Neural progenitor cell (in vitro differentiated cells): Measurements from ENCODE around the gene BOLA3. TPM values are rescaled to one million over a fixed set of nuclear protein-coding genes. Genes with fewer than 3 reads are reported as not detected.

Experiments used
- DNase-seq: peaks from one replicate; pipeline ENCODE4 v3.0.0-alpha.2; 2016; ENCODE audit warnings: low spot score
- H2AFZ ChIP-seq: fragments of 200-600 bp; sonication (generic); replicated peaks from 2 replicates; pipeline ENCODE4 v1.6.1; 2016; ENCODE audit warnings: antibody characterized with exemption
- H3F3A ChIP-seq: fragments of 200-600 bp; sonication (generic); 2 replicates; pipeline ENCODE4 v1.6.1; 2016; ENCODE audit warnings: antibody characterized with exemption, low read depth
- H3K27ac ChIP-seq: fragments of 200-600 bp; sonication (generic); 2 replicates; pipeline ENCODE4 v1.5.1; 2016; ENCODE audit warnings: mild to moderate bottlenecking
- H3K27me3 ChIP-seq: fragments of 200-600 bp; sonication (generic); 2 replicates; pipeline ENCODE4 v1.6.1; 2016; ENCODE audit warnings: mild to moderate bottlenecking, moderate library complexity
- H3K36me3 ChIP-seq: fragments of 200-600 bp; sonication (generic); 2 replicates; pipeline ENCODE4 v1.5.1; 2016
- H3K4me1 ChIP-seq: fragments of 200-600 bp; sonication (generic); 2 replicates; pipeline ENCODE4 v1.6.1; 2016; ENCODE audit warnings: mixed run types
- H3K4me2 ChIP-seq: fragments of 200-600 bp; sonication (generic); 2 replicates; pipeline ENCODE4 v1.6.1; 2016
- H3K4me3 ChIP-seq: fragments of 200-600 bp; sonication (generic); 2 replicates; pipeline ENCODE4 v1.5.1; 2016
- H3K79me2 ChIP-seq: fragments of 200-600 bp; sonication (generic); 2 replicates; pipeline ENCODE4 v1.6.1; 2016; ENCODE audit warnings: low read depth
- H3K9ac ChIP-seq: fragments of 200-600 bp; sonication (generic); 2 replicates; pipeline ENCODE4 v1.6.1; 2016
- H3K9me3 ChIP-seq: fragments of 200-600 bp; sonication (generic); 2 replicates; pipeline ENCODE4 v1.5.1; 2016; ENCODE audit warnings: low read depth
- H4K20me1 ChIP-seq: fragments of 200-600 bp; sonication (generic); 2 replicates; pipeline ENCODE4 v1.6.1; 2016; ENCODE audit warnings: low read depth
- H3K27ac Mint-ChIP-seq: 3 replicates; pipeline ENCODE4 v1.8.0; 2021; ENCODE audit warnings: mixed read lengths
- H3K27me3 Mint-ChIP-seq: 2 replicates; pipeline ENCODE4 v1.8.0; 2022; ENCODE audit warnings: low read depth, mild to moderate bottlenecking, inconsistent platforms, moderate library complexity, mixed read lengths; ENCODE audit not compliant: insufficient read depth
- H3K36me3 Mint-ChIP-seq: 3 replicates; pipeline ENCODE4 v1.8.0; 2021; ENCODE audit warnings: mixed read lengths
- H3K4me1 Mint-ChIP-seq: 3 replicates; pipeline ENCODE4 v1.8.0; 2021; ENCODE audit warnings: mixed read lengths
- H3K4me3 Mint-ChIP-seq: 3 replicates; pipeline ENCODE4 v1.8.0; 2021; ENCODE audit warnings: mild to moderate bottlenecking, moderate library complexity, mixed read lengths
- H3K9me3 Mint-ChIP-seq: 3 replicates; pipeline ENCODE4 v1.8.0; 2020; ENCODE audit warnings: mixed read lengths
- EZH2 ChIP-seq: fragments of 200-600 bp; sonication (generic); IDR thresholded peaks from 2 replicates; pipeline ENCODE4 v1.6.1; 2017; ENCODE audit warnings: antibody characterized with exemption, mild to moderate bottlenecking, moderate library complexity
- EZH2phosphoT487 ChIP-seq: fragments of 200-600 bp; sonication (generic); IDR thresholded peaks from 2 replicates; pipeline ENCODE4 v1.6.1; 2017; ENCODE audit warnings: antibody characterized with exemption
- total RNA-seq: library from RNA; depleted of rRNA; stranded (reverse); fragments of >200 nt; gene quantifications from 2 replicates; pipeline ENCODE4 v1.2.3, GENCODE V29; 2015; ENCODE audit warnings: low replicate concordance
- TF ChIP-seq, protein P1 (sequence below): fragments of 200-600 bp; sonication (generic); IDR thresholded peaks from 2 replicates; pipeline ENCODE4 v1.5.1; 2017; ENCODE audit warnings: antibody characterized with exemption, mild to moderate bottlenecking

BOLA3 gene
- total RNA-seq, 1 donor from 2014 or later: 76.5 TPM

DNA sequence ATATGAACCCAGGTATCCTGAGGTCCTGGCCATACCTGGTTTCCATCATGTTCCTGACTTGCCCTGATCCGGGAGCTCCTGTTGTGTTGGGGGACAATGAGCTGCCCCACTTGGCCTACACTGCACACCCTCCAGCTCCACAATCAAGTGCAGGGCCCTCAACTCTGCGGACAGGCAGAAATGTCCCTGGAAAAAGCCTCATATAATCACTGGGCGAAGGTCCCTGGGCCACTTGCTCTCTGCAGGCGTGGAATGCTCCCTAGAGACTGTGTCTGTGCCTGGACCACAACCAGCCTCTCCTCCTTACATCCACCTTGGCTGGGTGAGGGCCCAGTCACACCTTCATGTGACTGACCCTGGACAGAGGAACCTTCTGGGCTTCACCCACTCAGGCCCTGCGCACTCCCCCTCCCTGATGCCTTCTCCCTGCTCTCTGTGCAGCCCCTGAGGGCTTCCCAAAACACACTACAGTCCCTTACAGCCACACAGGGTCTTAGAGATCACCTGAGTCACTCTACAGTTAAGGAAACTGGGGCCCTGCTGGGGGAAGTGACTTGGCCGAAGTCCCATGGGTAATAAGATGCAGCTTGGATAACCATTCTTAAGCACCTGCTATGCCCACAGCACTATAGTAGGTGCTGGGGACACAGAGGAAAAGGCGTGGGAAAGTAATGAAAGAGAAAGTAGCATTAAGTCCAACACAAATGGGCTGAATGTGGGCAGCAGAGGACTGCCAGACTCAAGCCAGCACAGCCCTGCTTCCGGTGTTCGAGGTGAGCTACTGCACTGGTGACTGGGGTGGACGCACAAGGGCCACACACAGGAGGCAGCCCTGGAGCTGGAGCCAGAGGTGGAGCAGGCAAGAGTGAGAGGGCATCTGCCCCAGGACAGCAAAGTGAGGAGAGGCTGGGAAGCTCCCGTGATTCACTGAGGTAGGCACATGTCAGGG lies 9.8 kb downstream of the BOLA3 start:
- H3K27ac ChIP-seq: no peak overlapping the region
- no peaks in the 10 kb centered on the region for H3K27me3 ChIP-seq
- H3K36me3 ChIP-seq: no peaks in the 10 kb centered on the region
- no peak overlapping the region for H3K4me2 ChIP-seq
- H3K27me3 Mint-ChIP-seq: peaks cover 6% of the 10 kb centered on the region
- no peak overlapping the region for H3K9ac ChIP-seq
- no peaks in the 10 kb centered on the region for H4K20me1 ChIP-seq
- no peak overlapping the region for H3K4me3 ChIP-seq
- no peaks in the 10 kb centered on the region for H3K4me1 Mint-ChIP-seq
- no peak overlapping the region for H3K27ac Mint-ChIP-seq
- peaks cover 27% of the 10 kb centered on the region for H3K36me3 Mint-ChIP-seq
- H2AFZ ChIP-seq: no peak overlapping the region
- TF ChIP-seq EZH2 (no peak), EZH2phosphoT487 (no peak)
- TF ChIP-seq, protein P1, sequence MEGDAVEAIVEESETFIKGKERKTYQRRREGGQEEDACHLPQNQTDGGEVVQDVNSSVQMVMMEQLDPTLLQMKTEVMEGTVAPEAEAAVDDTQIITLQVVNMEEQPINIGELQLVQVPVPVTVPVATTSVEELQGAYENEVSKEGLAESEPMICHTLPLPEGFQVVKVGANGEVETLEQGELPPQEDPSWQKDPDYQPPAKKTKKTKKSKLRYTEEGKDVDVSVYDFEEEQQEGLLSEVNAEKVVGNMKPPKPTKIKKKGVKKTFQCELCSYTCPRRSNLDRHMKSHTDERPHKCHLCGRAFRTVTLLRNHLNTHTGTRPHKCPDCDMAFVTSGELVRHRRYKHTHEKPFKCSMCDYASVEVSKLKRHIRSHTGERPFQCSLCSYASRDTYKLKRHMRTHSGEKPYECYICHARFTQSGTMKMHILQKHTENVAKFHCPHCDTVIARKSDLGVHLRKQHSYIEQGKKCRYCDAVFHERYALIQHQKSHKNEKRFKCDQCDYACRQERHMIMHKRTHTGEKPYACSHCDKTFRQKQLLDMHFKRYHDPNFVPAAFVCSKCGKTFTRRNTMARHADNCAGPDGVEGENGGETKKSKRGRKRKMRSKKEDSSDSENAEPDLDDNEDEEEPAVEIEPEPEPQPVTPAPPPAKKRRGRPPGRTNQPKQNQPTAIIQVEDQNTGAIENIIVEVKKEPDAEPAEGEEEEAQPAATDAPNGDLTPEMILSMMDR: no peak
- H3K4me1 ChIP-seq: no peaks in the 10 kb centered on the region
- no peaks in the 10 kb centered on the region for H3F3A ChIP-seq
- H3K79me2 ChIP-seq: no peaks in the 10 kb centered on the region
- no peaks in the 10 kb centered on the region for H3K9me3 ChIP-seq
- DNase-seq: no peak
- no peaks in the 10 kb centered on the region for H3K9me3 Mint-ChIP-seq
- H3K4me3 Mint-ChIP-seq: no peak overlapping the region

DNA sequence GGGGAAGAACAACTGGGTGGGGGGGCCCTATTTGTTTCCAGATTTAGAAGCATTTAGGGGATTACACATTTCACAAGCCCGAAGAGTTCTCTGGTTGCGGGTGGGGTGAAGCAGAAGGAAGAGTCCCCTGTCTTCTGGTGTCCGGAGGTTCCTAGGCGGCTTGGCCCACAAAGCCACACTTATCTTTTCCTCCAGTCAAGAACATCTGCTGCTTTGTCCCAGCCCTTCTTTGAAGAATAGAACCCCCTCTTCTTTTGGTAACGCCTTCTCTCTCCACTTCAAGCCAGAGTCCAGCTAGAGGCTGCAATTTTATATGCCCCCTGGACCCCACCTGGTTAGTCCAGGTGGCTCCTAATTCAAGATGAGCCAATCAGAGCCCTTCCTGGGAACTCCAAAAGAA lies 15.8 kb downstream of the BOLA3 start:
- Histone ChIP-seq H3K27ac (no peak overlapping the region), H4K20me1 (no peaks in the 10 kb centered on the region), H2AFZ (no peak overlapping the region), H3K9ac (no peak overlapping the region), H3K79me2 (no peaks in the 10 kb centered on the region), H3K4me2 (no peak overlapping the region), H3K4me3 (no peak overlapping the region), H3K4me1 (no peaks in the 10 kb centered on the region), H3K36me3 (no peaks in the 10 kb centered on the region), H3K9me3 (no peaks in the 10 kb centered on the region), H3K27me3 (no peaks in the 10 kb centered on the region), H3F3A (no peaks in the 10 kb centered on the region)
- peaks cover 4% of the 10 kb centered on the region for H3K27me3 Mint-ChIP-seq
- H3K27ac Mint-ChIP-seq: no peak overlapping the region
- no peak for TF ChIP-seq EZH2
- TF ChIP-seq, protein P1: no peak
- no peaks in the 10 kb centered on the region for H3K9me3 Mint-ChIP-seq
- DNase-seq: no peak
- no peak overlapping the region for H3K4me3 Mint-ChIP-seq
- H3K36me3 Mint-ChIP-seq: peaks cover 9% of the 10 kb centered on the region
- H3K4me1 Mint-ChIP-seq: no peaks in the 10 kb centered on the region

DNA sequence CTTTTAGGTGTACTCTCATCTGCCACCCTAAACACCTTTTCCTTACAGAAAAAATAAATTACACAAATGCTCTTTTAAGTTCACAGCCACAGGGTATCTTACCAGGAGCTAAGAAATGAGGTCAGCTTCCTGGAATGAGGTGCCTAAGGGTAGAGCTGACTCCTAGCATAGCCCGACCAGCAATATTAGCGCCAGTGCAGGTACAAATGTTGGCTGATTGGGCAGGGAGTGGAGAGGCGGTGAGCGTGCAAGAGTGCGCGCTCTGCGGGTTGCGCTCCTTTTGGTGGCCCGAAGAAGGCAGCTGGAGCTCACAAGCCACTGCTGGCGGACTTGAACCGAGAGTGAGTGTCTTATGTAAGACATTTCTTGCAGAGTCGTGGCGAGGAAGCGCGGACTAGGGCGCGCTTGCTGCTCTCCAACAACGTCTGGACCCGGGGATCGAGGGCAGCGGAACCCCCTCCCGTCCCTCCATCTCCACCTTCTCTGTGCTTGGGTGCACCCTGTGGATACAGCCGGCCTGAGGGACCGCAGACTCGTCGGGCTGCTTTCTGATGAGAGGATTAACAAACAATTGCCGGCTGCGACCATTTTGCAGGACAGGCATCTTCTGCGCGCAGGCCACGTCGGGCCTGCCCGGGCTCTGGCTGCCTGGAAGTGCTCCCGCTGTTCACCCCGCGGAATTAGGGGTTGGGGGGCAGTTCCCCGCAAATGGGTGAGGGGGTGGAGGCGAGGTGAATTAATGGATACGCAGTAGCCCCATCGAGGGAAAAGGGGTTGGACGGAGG lies 17.3 kb downstream of the BOLA3 start:
- H3K4me2 ChIP-seq: no peak overlapping the region
- H4K20me1 ChIP-seq: no peaks in the 10 kb centered on the region
- H3K27ac Mint-ChIP-seq: no peak overlapping the region
- no peaks in the 10 kb centered on the region for H3F3A ChIP-seq
- H3K9me3 ChIP-seq: no peaks in the 10 kb centered on the region
- H2AFZ ChIP-seq: no peak overlapping the region
- H3K79me2 ChIP-seq: no peaks in the 10 kb centered on the region
- no peaks in the 10 kb centered on the region for H3K9me3 Mint-ChIP-seq
- TF ChIP-seq EZH2 (no peak), EZH2phosphoT487 (no peak)
- TF ChIP-seq, protein P1: no peak
- peaks cover 9% of the 10 kb centered on the region for H3K36me3 Mint-ChIP-seq
- peaks cover 4% of the 10 kb centered on the region for H3K27me3 Mint-ChIP-seq
- H3K27ac ChIP-seq: no peak overlapping the region
- DNase-seq: no peak
- H3K4me1 ChIP-seq: no peaks in the 10 kb centered on the region
- no peaks in the 10 kb centered on the region for H3K27me3 ChIP-seq
- no peaks in the 10 kb centered on the region for H3K4me1 Mint-ChIP-seq
- no peak overlapping the region for H3K4me3 ChIP-seq
- H3K9ac ChIP-seq: no peak overlapping the region
- no peak overlapping the region for H3K4me3 Mint-ChIP-seq
- H3K36me3 ChIP-seq: no peaks in the 10 kb centered on the region
